Smooth muscle cell (in vitro differentiated cells): ENCODE measurements around the gene FOXP1. TPM values are rescaled to one million over a fixed set of nuclear protein-coding genes. Genes with fewer than 3 reads are reported as not detected.

Experiments
- DNase-seq: peaks from one replicate; lab custom pipeline; 2025; ENCODE audit not compliant: unreplicated experiment; lab: John Stamatoyannopoulos, UW
- H2AFZ ChIP-seq: fragments of 200-600 bp; sonication (generic); 2 replicates; pipeline ENCODE4 v1.6.0; 2016; ENCODE audit warnings: antibody characterized with exemption, low read depth, mild to moderate bottlenecking
- H3F3A ChIP-seq: fragments of 200-600 bp; sonication (generic); 2 replicates; pipeline ENCODE4 v1.6.0; 2017; ENCODE audit warnings: antibody characterized with exemption, low read depth
- H3K27ac ChIP-seq: fragments of 200-600 bp; sonication (generic); 2 replicates; pipeline ENCODE4 v1.5.1; 2016; ENCODE audit warnings: low read depth, mild to moderate bottlenecking
- H3K27me3 ChIP-seq: fragments of 200-600 bp; sonication (generic); 2 replicates; pipeline ENCODE4 v1.6.1; 2016; ENCODE audit warnings: low read depth, mild to moderate bottlenecking
- H3K36me3 ChIP-seq: fragments of 200-600 bp; sonication (generic); 2 replicates; pipeline ENCODE4 v1.5.1; 2016; ENCODE audit warnings: low read depth
- H3K4me1 ChIP-seq: fragments of 200-600 bp; sonication (generic); 2 replicates; pipeline ENCODE4 v1.5.1; 2016; ENCODE audit warnings: low read depth
- H3K4me2 ChIP-seq: fragments of 200-600 bp; sonication (generic); 2 replicates; pipeline ENCODE4 v1.6.0; 2016; ENCODE audit warnings: mild to moderate bottlenecking
- H3K4me3 ChIP-seq: fragments of 200-600 bp; sonication (generic); 2 replicates; pipeline ENCODE4 v1.5.1; 2016; ENCODE audit warnings: mild to moderate bottlenecking
- H3K79me2 ChIP-seq: fragments of 200-600 bp; sonication (generic); 2 replicates; pipeline ENCODE4 v1.6.0; 2016; ENCODE audit warnings: low read depth, mild to moderate bottlenecking
- H3K9ac ChIP-seq: fragments of 200-600 bp; sonication (generic); 2 replicates; pipeline ENCODE4 v1.6.0; 2016; ENCODE audit warnings: low read depth
- H3K9me3 ChIP-seq: fragments of 200-600 bp; sonication (generic); replicated peaks from 2 replicates; pipeline ENCODE4 v1.5.1; 2016; ENCODE audit warnings: low read depth
- H4K20me1 ChIP-seq: fragments of 200-600 bp; sonication (generic); 2 replicates; pipeline ENCODE4 v1.6.0; 2016; ENCODE audit warnings: low read depth
- CTCF ChIP-seq: fragments of 200-600 bp; sonication (generic); IDR thresholded peaks from 2 replicates; pipeline ENCODE4 v1.5.1; 2017; ENCODE audit warnings: borderline replicate concordance, mild to moderate bottlenecking, antibody characterized with exemption; ENCODE audit not compliant: insufficient read depth, poor library complexity, severe bottlenecking
- WGBS: methylation state at CpG from one replicate; pipeline ENCODE4 v1.1.7; 2016; ENCODE audit warnings: low lambda C conversion rate; 5-methylcytosine and 5-hydroxymethylcytosine counted together
- polyA plus RNA-seq: library from polyadenylated mRNA; unstranded; fragments of >200 nt; fragmentation: Nextera tagmentation; extraction: Ambion mirVana; gene quantifications from 2 replicates; pipeline ENCODE4 v1.2.1, GENCODE V29; 2016
- total RNA-seq: library from RNA; depleted of rRNA; stranded (reverse); fragments of >200 nt; gene quantifications from 2 replicates; pipeline ENCODE4 v1.2.3, GENCODE V29; 2014

Gene FOXP1
- total and polyA plus RNA-seq, 2 experiments from 2014 or later, result 40.9 to 68.0 TPM

- H3K27ac ChIP-seq, result peak overlapping the region; percentile 76
- TF ChIP-seq CTCF, result no peak
- peaks cover 37% of the 10 kb centered on the region for H3K4me1 ChIP-seq
- peak overlapping the region; percentile 73 for H3K9ac ChIP-seq
- no peaks in the 10 kb centered on the region for H3K27me3 ChIP-seq
- peak overlapping the region; percentile 72 for H3K4me3 ChIP-seq
- peak overlapping the region; percentile 42 for H2AFZ ChIP-seq
- H3F3A ChIP-seq, result no peaks in the 10 kb centered on the region
- H3K4me2 ChIP-seq, result peak overlapping the region; percentile 96
- DNase-seq, result peak; percentile 23
- H3K36me3 ChIP-seq, result no peaks in the 10 kb centered on the region
- WGBS, result 2% methylated on average over 32 of the region's 46 CpGs
- no peaks in the 10 kb centered on the region for H3K9me3 ChIP-seq
- peaks cover 52% of the 10 kb centered on the region for H3K79me2 ChIP-seq
- H4K20me1 ChIP-seq, result peaks cover 78% of the 10 kb centered on the region
These were observed 519.1 kb downstream of the FOXP1 start for GRCh38 chr3:71064291-71064955.

GRCh38 chr3:71063773-71064290 lies 519.7 kb downstream of the FOXP1 start:
- WGBS, result 1% methylated on average over 13 of the region's 13 CpGs
- peak overlapping the region; percentile 73 for H3K9ac ChIP-seq
- no peak for DNase-seq

GRCh38 chr3:71062952-71063772 lies 520.4 kb downstream of the FOXP1 start:
- 48% methylated on average over 6 of the region's 6 CpGs for WGBS
- H2AFZ ChIP-seq, result no peak overlapping the region
- H3K9me3 ChIP-seq, result no peaks in the 10 kb centered on the region
- peak overlapping the region; percentile 72 for H3K4me3 ChIP-seq
- TF ChIP-seq CTCF, result no peak
- peak overlapping the region; percentile 76 for H3K27ac ChIP-seq
- peaks cover 86% of the 10 kb centered on the region for H4K20me1 ChIP-seq
- H3K4me1 ChIP-seq, result peaks cover 37% of the 10 kb centered on the region
- H3K36me3 ChIP-seq, result no peaks in the 10 kb centered on the region
- peaks cover 60% of the 10 kb centered on the region for H3K79me2 ChIP-seq
- no peaks in the 10 kb centered on the region for H3K27me3 ChIP-seq
- H3K4me2 ChIP-seq, result peak overlapping the region; percentile 96
- peak overlapping the region; percentile 73 for H3K9ac ChIP-seq
- no peak for DNase-seq
- no peaks in the 10 kb centered on the region for H3F3A ChIP-seq

More at GRCh38 chr3:71063773-71064290, 519.7 kb downstream of the FOXP1 start:
- Histone ChIP-seq H3K4me1 (peaks cover 37% of the 10 kb centered on the region), H3K4me2 (peak overlapping the region; percentile 96), H3K4me3 (peak overlapping the region; percentile 72), H3K27ac (peak overlapping the region; percentile 76), H3K36me3 (no peaks in the 10 kb centered on the region), H3K9me3 (no peaks in the 10 kb centered on the region), H3K27me3 (no peaks in the 10 kb centered on the region), H2AFZ (peak overlapping the region; percentile 42), H3F3A (no peaks in the 10 kb centered on the region), H3K79me2 (peaks cover 54% of the 10 kb centered on the region), H4K20me1 (peaks cover 79% of the 10 kb centered on the region)
- TF ChIP-seq CTCF, result no peak
